C4-2B (cell line): ENCODE data around the gene CELSR1.

Experiments
- ZFX ChIP-seq: fragments of 450-650 bp; IDR thresholded peaks from 2 replicates; pipeline ENCODE4 v1.6.1; 2017
- TF ChIP-seq, protein P1 (sequence below): fragments of 450-650 bp; conservative IDR thresholded peaks from 2 replicates; pipeline ENCODE4 v1.5.1; 2017; ENCODE audit warnings: mild to moderate bottlenecking

DNA sequence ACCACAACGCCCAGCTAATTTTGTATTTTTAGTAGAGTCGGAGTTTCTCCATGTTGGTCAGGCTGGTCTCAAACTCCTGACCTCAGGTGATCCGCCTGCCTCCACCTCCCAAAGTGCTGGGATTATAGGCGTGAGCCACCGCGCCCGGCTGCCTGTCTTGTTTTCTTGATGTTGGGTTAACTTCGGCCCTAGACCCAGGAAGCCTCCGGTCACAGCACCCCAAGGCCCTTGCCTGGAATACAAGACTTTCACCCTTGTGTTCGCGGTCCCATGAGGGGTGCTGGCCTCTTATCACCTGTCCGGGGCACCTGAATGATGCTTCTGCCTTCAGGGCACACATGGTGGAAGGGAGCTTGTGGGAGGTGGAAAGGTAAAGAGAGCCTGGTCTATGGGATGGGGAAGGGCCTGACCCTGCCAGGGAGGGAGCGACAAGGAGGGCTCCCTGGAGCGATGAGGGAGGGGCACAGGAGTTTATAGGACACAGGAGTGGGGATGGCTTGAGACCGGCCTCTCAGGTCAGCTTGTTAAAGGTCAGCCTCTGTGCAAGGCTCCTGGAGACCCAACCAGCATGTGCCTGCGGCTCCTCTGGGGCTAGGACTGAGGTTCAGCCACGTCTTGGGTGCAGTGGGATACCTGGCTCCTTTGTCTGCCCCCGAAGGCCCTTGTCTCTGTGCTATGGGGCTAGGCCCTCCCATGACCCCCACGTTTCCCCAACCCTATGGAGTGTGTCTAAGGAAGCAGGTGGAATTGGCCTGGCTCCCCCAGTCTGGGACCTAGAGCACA is 48.1 kb upstream of the CELSR1 start:
- TF ChIP-seq, protein P1, sequence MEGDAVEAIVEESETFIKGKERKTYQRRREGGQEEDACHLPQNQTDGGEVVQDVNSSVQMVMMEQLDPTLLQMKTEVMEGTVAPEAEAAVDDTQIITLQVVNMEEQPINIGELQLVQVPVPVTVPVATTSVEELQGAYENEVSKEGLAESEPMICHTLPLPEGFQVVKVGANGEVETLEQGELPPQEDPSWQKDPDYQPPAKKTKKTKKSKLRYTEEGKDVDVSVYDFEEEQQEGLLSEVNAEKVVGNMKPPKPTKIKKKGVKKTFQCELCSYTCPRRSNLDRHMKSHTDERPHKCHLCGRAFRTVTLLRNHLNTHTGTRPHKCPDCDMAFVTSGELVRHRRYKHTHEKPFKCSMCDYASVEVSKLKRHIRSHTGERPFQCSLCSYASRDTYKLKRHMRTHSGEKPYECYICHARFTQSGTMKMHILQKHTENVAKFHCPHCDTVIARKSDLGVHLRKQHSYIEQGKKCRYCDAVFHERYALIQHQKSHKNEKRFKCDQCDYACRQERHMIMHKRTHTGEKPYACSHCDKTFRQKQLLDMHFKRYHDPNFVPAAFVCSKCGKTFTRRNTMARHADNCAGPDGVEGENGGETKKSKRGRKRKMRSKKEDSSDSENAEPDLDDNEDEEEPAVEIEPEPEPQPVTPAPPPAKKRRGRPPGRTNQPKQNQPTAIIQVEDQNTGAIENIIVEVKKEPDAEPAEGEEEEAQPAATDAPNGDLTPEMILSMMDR = no peak
- no peak for TF ChIP-seq ZFX
